EH (cell line): ENCODE measurements around the gene PBX2.
"Not testable (repeated sequence)": the region's sequence is repeated elsewhere in the genome, so short reads cannot be mapped to it uniquely, and the experiment has no call there.

Source experiments
- DNase-seq: peaks from one replicate; pipeline ENCODE4 v3.0.0-alpha.2; 2015; ENCODE audit warnings: low read depth

Gene PBX2

DNA sequence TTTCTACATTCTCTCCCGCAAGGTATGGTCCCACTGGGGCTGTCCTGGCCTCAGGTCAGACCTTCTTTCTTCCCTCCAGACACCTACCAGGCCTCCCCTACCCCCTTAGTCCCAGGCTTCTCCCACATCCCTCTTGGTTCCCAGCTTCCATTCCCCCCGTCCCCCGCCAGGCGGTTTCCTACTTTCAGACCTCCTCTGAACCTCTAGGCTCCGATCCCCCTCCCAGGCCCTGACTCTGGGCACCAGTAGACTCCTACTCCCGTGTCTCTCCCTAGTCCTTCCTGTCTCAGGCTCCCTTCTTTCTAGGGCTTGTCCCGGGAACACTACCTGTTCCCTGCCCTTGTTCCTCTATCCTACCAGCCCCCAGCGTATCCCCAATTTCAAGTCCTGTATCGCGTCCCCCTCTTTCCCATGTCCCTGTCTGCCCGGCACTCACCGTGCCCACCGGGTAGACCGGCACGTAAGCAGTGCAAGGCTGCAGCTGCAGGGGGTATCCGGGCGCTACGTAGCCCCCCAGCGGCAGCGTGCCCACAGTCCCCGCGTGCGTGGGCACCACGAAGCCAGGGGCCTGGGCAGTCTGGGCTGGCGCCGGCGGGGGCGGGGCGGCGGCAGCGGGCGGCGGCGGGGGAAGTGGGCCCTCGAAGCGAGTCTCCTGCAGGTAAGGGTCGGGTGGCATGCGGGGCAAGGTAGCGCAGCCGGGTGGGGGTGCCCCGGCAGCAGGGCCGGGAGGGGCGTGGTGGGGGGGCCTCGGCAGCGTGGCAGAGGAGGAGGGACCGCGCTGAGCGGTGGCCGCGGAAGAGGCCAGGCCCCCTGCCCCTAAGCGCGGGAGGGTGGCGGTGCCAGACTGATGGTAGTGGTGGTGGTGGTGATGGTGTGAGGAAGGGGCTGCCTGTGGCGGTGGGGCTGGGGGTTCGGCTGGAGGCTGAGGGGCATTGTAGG lies 39.8 kb downstream of the PBX2 start:
- DNase-seq: no peak

DNA sequence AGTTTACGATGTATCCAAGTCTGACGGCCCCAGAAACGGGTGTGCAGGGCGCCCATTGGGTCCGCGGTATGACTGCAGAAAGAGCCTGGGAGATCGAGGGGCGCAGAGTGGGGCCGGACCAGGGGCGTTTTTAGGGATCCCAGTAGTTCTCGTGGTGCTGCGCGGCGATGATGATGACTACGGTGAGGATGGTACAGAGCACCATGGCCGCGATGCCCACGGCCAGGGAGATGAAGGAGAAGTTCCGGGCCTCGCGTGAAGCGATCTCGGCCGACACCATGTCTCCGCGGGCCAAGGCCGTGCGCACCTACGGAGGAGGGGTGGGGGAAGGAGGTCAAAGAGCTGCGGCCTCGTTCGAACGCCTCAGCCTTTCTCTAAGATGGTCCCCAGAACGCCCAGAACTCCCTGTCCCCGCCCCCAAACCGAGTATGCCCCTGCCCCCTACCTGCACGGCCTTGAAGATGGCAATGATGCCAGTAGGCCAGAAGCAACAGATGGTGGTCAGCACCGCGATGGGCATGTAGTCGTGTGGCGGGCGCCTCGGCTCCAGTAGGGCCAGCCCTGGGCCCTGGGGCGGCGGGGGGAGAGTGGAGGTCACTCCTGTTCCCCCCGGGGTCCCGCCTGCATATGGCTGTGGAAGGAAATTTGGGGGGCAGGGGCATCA lies 40.8 kb downstream of the PBX2 start:
- DNase-seq: no peak

DNA sequence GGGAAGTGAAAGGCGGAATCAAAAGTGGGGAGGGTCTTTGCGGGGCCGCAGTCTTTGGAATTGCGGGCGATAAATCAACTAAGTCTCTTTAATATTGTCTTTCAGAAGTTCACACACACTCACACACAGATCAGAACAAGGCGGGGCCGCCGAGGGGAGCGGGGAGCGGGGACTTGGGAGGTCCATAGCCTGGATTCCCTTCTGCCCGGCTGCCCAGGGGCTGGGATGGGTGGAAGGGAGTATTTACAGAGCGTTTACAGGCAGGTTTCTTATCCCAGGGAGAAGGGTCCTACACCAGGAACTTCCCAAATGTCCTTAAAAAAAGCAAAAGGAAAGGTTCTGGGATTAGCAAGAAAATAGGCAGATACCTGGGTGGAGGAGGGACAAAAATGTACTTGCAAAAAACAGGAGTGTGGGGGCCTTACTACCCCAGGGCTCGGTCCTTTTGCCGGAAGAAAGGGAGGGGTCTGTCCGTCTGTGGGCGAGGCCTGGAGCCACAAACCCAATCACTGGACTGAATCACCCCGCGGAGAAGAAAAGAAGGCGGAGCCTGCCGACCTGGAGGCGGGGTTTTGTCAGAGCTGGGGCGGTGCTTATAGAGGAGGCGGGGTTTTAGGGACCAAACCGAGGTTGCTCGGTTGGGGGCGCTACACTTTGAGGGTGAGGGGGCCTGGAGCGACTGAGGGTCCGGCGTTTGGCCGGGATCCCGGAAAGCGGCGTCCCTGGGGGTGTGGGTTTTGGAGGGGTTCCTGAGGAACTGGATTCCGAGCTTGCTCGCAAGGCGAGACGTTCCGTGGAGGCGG lies 41.5 kb downstream of the PBX2 start:
- DNase-seq: no peak

GRCh38 chr6:32147401-32148132 lies 42.4 kb downstream of the PBX2 start:
- no peak for DNase-seq

DNA sequence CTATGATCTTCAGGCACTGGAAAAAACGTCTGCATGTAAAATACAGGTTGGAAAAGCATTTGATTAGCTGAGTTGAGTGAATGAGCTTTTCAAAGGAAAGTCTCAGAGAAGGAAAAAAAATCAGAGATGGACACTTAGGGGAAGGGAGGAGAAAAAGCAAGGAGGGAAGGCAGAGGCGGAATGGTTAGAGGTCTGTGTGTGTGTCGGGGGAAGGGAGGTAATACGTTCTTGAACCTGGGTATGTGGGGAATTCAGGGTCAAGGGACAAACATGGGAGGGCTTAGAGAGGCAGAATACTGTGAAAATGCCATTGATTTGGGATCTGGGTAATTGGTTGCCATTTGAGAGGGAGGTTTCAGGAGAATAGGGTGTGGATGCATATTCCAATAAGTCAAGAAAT lies 43.3 kb downstream of the PBX2 start:
- DNase-seq: no peak

- no peak for DNase-seq
Observed at GRCh38 chr6:32146287-32146686, 43.7 kb downstream of the PBX2 start.

GRCh38 chr6:32144238-32144637 lies 45.8 kb downstream of the PBX2 start:
- DNase-seq: not testable (repeated sequence)

DNA sequence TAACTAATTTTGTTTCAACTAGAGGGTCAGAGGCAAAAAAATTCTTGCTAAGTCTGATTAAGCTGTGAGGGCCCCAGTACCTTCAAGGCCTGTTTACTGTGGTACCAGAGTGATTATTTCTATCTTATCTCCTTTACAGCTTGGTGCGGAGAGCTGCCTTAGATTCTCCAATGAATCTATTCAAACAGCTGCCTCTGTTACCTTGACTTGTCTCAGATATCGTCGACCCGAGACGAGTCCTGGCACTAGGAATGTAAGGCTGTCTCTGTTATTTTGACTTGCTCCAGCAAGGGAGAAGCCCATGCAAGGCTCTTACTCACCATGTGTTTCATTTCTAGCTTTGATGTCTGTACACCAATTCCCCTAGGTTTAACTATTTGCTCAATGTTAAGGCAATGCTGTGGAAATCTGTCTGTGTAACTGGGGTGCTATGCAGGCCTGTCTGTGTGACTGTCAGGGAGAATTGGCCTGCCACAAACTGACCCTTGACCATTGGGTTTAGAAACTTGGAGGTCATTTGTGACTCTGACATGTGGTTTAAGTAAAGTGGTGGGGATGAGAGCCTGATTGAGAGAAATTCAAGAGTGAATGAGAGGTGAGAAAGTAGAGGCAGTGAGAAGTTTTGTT lies 49.5 kb downstream of the PBX2 start:
- DNase-seq: no peak

DNA sequence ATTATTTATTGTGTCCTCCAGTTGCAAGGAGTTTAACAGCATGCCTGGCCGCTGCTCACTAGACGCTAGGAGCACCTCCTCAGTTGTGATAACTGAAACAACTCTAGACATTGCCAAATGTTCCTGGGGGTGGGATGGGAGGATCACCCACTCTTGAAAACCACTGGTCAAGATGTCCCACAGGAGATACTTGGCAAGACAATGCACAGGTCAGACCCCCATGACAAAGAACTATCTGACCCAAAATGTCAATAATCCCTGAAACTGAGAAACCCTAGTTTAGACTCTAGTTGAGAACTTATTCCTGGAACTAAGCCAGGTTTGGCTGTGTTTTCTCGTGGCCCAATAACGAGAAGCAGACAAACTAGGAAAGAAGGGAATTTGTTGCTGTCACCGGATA lies 50.4 kb downstream of the PBX2 start:
- DNase-seq: no peak

DNA sequence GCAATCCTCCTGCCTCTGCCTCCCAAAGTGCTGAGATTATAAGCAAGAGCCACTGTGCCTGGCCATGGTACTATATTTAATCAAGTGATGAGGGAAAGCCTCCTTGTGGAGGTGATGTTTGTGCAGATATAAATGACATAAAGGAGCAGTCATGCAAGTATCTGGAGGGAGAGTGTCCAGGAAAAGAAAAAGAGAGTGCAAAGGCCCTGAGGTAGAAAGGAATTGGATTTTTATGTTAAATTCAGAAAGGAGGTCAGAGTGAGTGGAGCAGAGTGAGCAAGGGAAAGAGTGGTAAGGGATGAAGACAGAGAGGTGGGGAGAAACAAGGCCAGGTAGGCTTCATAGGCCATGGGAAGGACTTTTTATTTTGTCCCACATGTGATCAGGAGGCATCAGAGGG lies 52.5 kb downstream of the PBX2 start:
- no peak for DNase-seq
